Parathyroid adenoma (tissue), 2 donors: ENCODE measurements around the gene GAMT.

ENCODE experiments used
- H2AFZ ChIP-seq: fragments of 300-600 bp; sonication (generic); one replicate; pipeline ENCODE4 v1.7.0; 2017; ENCODE audit warnings: antibody characterized with exemption, mild to moderate bottlenecking
- H3K27ac ChIP-seq: fragments of 300-600 bp; sonication (generic); one replicate; pipeline ENCODE4 v1.7.0; 2017
- H3K27me3 ChIP-seq: fragments of 300-600 bp; sonication (generic); one replicate; pipeline ENCODE4 v1.7.0; 2017; ENCODE audit warnings: low read length; ENCODE audit not compliant: control insufficient read depth, insufficient read depth
- H3K36me3 ChIP-seq: fragments of 300-600 bp; sonication (generic); one replicate; pipeline ENCODE4 v1.7.0; 2017; ENCODE audit warnings: low read length; ENCODE audit not compliant: control insufficient read depth, insufficient read depth
- H3K4me1 ChIP-seq: fragments of 300-600 bp; sonication (generic); one replicate; pipeline ENCODE4 v1.7.0; 2017; ENCODE audit warnings: control low read depth
- H3K4me2 ChIP-seq: fragments of 300-600 bp; sonication (generic); one replicate; pipeline ENCODE4 v1.7.0; 2017; ENCODE audit warnings: low read length
- H3K4me3 ChIP-seq: fragments of 300-600 bp; sonication (generic); one replicate; pipeline ENCODE4 v1.7.0; 2017; ENCODE audit warnings: low read depth, low read length
- H3K79me2 ChIP-seq: fragments of 300-600 bp; sonication (generic); one replicate; pipeline ENCODE4 v1.7.0; 2017; ENCODE audit warnings: control low read depth
- H3K9ac ChIP-seq: fragments of 300-600 bp; sonication (generic); one replicate; pipeline ENCODE4 v1.7.0; 2017; ENCODE audit warnings: mild to moderate bottlenecking
- H3K9me3 ChIP-seq: fragments of 300-600 bp; sonication (generic); one replicate; pipeline ENCODE4 v1.7.0; 2017; ENCODE audit warnings: low read length; ENCODE audit not compliant: control insufficient read depth
- CTCF ChIP-seq: fragments of 300-600 bp; sonication (generic); IDR thresholded peaks from one replicate; pipeline ENCODE4 v1.7.0; 2017; ENCODE audit warnings: antibody characterized with exemption, mild to moderate bottlenecking
- donor health status: primary hyperparathyroidism.

The GAMT gene

GRCh38 chr19:1437609-1438008 is 36.3 kb upstream of the GAMT start:
- no peaks in the 10 kb centered on the region for H3K36me3 ChIP-seq
- no peaks in the 10 kb centered on the region for H3K27me3 ChIP-seq
- peaks cover 3% of the 10 kb centered on the region for H3K79me2 ChIP-seq
- peaks cover 5% of the 10 kb centered on the region for H3K4me1 ChIP-seq
- H3K4me2 ChIP-seq = no peak overlapping the region
- no peaks in the 10 kb centered on the region for H3K9me3 ChIP-seq
- no peak for TF ChIP-seq CTCF
- no peak overlapping the region for H3K9ac ChIP-seq
- H3K4me3 ChIP-seq = no peak overlapping the region
- H3K27ac ChIP-seq = no peak overlapping the region
- H2AFZ ChIP-seq = peak overlapping the region; percentile 93

GRCh38 chr19:1435378-1435989 is 34.1 kb upstream of the GAMT start:
- Histone ChIP-seq H3K79me2 (peaks cover 6% of the 10 kb centered on the region), H3K27ac (no peak overlapping the region), H3K4me3 (no peak overlapping the region), H3K4me2 (no peak overlapping the region), H3K9me3 (no peaks in the 10 kb centered on the region), H3K9ac (no peak overlapping the region), H3K4me1 (peaks cover 5% of the 10 kb centered on the region), H2AFZ (no peak overlapping the region), H3K36me3 (no peaks in the 10 kb centered on the region), H3K27me3 (no peaks in the 10 kb centered on the region)
- TF ChIP-seq CTCF = no peak

GRCh38 chr19:1434577-1435060 is 33.3 kb upstream of the GAMT start:
- Histone ChIP-seq H3K4me3 (no peak overlapping the region), H3K9ac (no peak overlapping the region), H3K4me2 (no peak overlapping the region), H2AFZ (no peak overlapping the region), H3K27ac (no peak overlapping the region), H3K9me3 (no peaks in the 10 kb centered on the region), H3K27me3 (no peaks in the 10 kb centered on the region), H3K36me3 (no peaks in the 10 kb centered on the region), H3K79me2 (peaks cover 10% of the 10 kb centered on the region), H3K4me1 (peaks cover 3% of the 10 kb centered on the region)
- TF ChIP-seq CTCF = no peak

- H3K79me2 ChIP-seq = peaks cover 11% of the 10 kb centered on the region
- no peak for TF ChIP-seq CTCF
- H3K36me3 ChIP-seq = no peaks in the 10 kb centered on the region
- H3K4me2 ChIP-seq = no peak overlapping the region
- no peak overlapping the region for H3K4me3 ChIP-seq
- no peak overlapping the region for H3K9ac ChIP-seq
- no peaks in the 10 kb centered on the region for H3K4me1 ChIP-seq
- no peaks in the 10 kb centered on the region for H3K9me3 ChIP-seq
- H3K27ac ChIP-seq = no peak overlapping the region
- no peaks in the 10 kb centered on the region for H3K27me3 ChIP-seq
- no peak overlapping the region for H2AFZ ChIP-seq
Measured at GRCh38 chr19:1434040-1434366, 32.7 kb upstream of the GAMT start.
